ENCODE results near the gene SLC22A15. TPM values are rescaled to one million over a fixed set of nuclear protein-coding genes. Genes with fewer than 3 reads are reported as not detected.

Gene SLC22A15
- total RNA-seq, 2 donors from 2014 or later: 7.3 to 11.9 TPM

GRCh38 chr1:115946116-115946515 lies 30.2 kb upstream of the SLC22A15 start:
- no peak for ATAC-seq (ENCODE audit: insufficient number of reproducible peaks, low FRiP score, low read depth)
- no peak overlapping the region for H3K27ac ChIP-seq
- no peaks in the 10 kb centered on the region for H3K9me3 ChIP-seq
- H3K27me3 ChIP-seq (replicated peaks; ENCODE audit: insufficient read depth): no peaks in the 10 kb centered on the region
- DNase-seq (ENCODE audit: low spot score): no peak
- no peaks in the 10 kb centered on the region for H3K4me1 ChIP-seq (ENCODE audit: control insufficient read depth in 1 of 2, low read depth in 2 of 2)
- no peak for TF ChIP-seq CTCF (IDR thresholded peaks at IDR 0.05)
- H3K36me3 ChIP-seq: no peaks in the 10 kb centered on the region
- H3K4me3 ChIP-seq: no peak overlapping the region

GRCh38 chr1:115949156-115949555 lies 27.2 kb upstream of the SLC22A15 start:
- Histone ChIP-seq H3K27ac (no peak overlapping the region), H3K4me1 (ENCODE audit: control insufficient read depth in 1 of 2, low read depth in 2 of 2) (no peaks in the 10 kb centered on the region), H3K36me3 (no peaks in the 10 kb centered on the region), H3K27me3 (replicated peaks; ENCODE audit: insufficient read depth) (no peaks in the 10 kb centered on the region), H3K9me3 (no peaks in the 10 kb centered on the region), H3K4me3 (no peak overlapping the region)
- TF ChIP-seq CTCF (IDR thresholded peaks at IDR 0.05): no peak
- ATAC-seq (ENCODE audit: insufficient number of reproducible peaks, low FRiP score, low read depth): no peak
- no peak for DNase-seq (ENCODE audit: low spot score)

- no peaks in the 10 kb centered on the region for H3K36me3 ChIP-seq
- ATAC-seq (ENCODE audit: insufficient number of reproducible peaks, low FRiP score, low read depth): no peak
- no peak overlapping the region for H3K4me3 ChIP-seq
- no peaks in the 10 kb centered on the region for H3K27me3 ChIP-seq (replicated peaks; ENCODE audit: insufficient read depth)
- H3K4me1 ChIP-seq (ENCODE audit: control insufficient read depth in 1 of 2, low read depth in 2 of 2): no peaks in the 10 kb centered on the region
- no peaks in the 10 kb centered on the region for H3K9me3 ChIP-seq
- no peak overlapping the region for H3K27ac ChIP-seq
- DNase-seq (ENCODE audit: low spot score): no peak
- no peak for TF ChIP-seq CTCF (IDR thresholded peaks at IDR 0.05)
These were observed 24.8 kb upstream of the SLC22A15 start for GRCh38 chr1:115951560-115951959.

GRCh38 chr1:115952547-115952946 lies 23.8 kb upstream of the SLC22A15 start:
- H3K9me3 ChIP-seq: no peaks in the 10 kb centered on the region
- no peaks in the 10 kb centered on the region for H3K36me3 ChIP-seq
- no peaks in the 10 kb centered on the region for H3K27me3 ChIP-seq (replicated peaks; ENCODE audit: insufficient read depth)
- H3K27ac ChIP-seq: no peak overlapping the region
- no peaks in the 10 kb centered on the region for H3K4me1 ChIP-seq (ENCODE audit: control insufficient read depth in 1 of 2, low read depth in 2 of 2)
- H3K4me3 ChIP-seq: no peak overlapping the region
- no peak for DNase-seq (ENCODE audit: low spot score)
- no peak for TF ChIP-seq CTCF (IDR thresholded peaks at IDR 0.05)
- ATAC-seq (ENCODE audit: insufficient number of reproducible peaks, low FRiP score, low read depth): no peak

GRCh38 chr1:115953180-115953579 lies 23.1 kb upstream of the SLC22A15 start:
- Histone ChIP-seq H3K36me3 (no peaks in the 10 kb centered on the region), H3K4me3 (no peak overlapping the region), H3K9me3 (no peaks in the 10 kb centered on the region), H3K27me3 (replicated peaks; ENCODE audit: insufficient read depth) (no peaks in the 10 kb centered on the region), H3K27ac (no peak overlapping the region), H3K4me1 (ENCODE audit: control insufficient read depth in 1 of 2, low read depth in 2 of 2) (no peaks in the 10 kb centered on the region)
- no peak for TF ChIP-seq CTCF (IDR thresholded peaks at IDR 0.05)
- DNase-seq (ENCODE audit: low spot score) (no peak), ATAC-seq (ENCODE audit: insufficient number of reproducible peaks, low FRiP score, low read depth) (no peak)
